ENCODE results near the gene ZNF652. TPM values are rescaled to one million over a fixed set of nuclear protein-coding genes. Genes with fewer than 3 reads are reported as not detected.
A peak's percentile ranks its signal among the peaks of the same experiment; 100 is the strongest.

Gene ZNF652
- total RNA-seq, 4 donors from 2014 or later, result 36.5 to 56.1 (median 42.5) TPM

DNA sequence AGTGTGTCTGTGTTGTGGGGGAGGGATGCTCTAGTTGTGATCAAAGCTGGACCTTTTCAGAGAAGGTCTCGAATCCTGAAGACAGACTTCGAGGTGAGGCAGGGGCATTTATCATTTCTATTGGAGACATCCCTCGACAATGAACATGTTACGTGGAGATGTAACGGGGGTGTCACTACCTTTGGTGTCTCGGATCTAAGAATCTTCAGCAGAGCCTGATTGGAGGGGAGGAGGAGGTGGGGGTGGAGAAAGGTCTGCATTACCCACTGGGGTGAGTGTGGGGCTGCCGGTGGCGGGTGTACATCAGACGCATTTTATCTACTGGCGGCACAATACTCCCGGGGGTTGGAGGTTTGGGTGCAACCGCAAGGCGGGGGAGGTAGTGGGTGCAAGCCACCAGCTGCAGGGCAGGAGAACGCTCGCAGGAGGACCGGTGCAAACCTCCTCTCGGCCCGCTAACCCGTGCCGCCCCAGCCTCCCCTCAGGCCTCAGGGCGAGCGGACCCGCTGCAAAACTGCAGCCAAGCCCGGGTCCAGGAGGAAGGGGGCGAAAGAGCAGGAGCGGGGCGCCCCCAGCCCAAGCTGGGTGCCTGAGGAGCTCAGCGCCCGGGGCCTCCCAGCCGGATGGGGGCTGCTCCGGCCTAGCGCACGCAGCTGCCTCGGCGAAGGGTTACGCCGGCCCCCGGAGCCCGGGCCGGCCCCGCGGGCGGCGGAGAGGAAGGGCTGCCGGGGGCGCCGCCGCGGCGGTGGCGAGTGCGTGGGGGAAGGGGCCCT lies 735 bp downstream of the ZNF652 start:
- H3K27ac ChIP-seq, result peak overlapping the region; percentile 91 to 100 (median 98)
- DNase-seq, result peak; percentile 69 to 94 (median 92)
- TF ChIP-seq, protein P1, sequence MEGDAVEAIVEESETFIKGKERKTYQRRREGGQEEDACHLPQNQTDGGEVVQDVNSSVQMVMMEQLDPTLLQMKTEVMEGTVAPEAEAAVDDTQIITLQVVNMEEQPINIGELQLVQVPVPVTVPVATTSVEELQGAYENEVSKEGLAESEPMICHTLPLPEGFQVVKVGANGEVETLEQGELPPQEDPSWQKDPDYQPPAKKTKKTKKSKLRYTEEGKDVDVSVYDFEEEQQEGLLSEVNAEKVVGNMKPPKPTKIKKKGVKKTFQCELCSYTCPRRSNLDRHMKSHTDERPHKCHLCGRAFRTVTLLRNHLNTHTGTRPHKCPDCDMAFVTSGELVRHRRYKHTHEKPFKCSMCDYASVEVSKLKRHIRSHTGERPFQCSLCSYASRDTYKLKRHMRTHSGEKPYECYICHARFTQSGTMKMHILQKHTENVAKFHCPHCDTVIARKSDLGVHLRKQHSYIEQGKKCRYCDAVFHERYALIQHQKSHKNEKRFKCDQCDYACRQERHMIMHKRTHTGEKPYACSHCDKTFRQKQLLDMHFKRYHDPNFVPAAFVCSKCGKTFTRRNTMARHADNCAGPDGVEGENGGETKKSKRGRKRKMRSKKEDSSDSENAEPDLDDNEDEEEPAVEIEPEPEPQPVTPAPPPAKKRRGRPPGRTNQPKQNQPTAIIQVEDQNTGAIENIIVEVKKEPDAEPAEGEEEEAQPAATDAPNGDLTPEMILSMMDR (IDR thresholded peaks at IDR 0.05), result no peak
- peak in 1 of 2 donors; percentile 40 for TF ChIP-seq POLR2A (IDR thresholded peaks at IDR 0.05)
- H3K9me3 ChIP-seq, result no peaks in the 10 kb centered on the region
- H3K36me3 ChIP-seq, result no peaks in the 10 kb centered on the region
- peaks cover 0 to 39% (median 9%) of the 10 kb centered on the region in 4 donors for H3K4me1 ChIP-seq
- H3K27me3 ChIP-seq, result no peaks in the 10 kb centered on the region
- peak overlapping the region; percentile 83 to 100 (median 97) for H3K4me3 ChIP-seq

DNA sequence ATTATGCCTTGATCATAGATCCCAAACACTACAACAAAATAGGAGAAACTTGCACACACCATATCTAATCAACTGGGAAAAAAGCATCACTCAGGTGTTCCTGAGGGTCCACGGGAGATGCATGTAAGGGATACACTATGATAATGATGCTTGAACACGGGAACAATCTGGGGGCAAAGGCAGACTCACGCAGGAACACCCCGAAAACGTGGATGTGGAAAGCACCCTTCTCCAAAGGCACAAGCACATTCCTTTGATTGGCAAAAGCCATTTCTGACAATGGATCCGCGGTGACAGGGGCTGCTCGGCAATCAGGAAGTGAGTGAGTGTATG lies 1.3 kb downstream of the ZNF652 start:
- TF ChIP-seq, protein P1 (IDR thresholded peaks at IDR 0.05), result no peak
- no peak for TF ChIP-seq POLR2A (IDR thresholded peaks at IDR 0.05)
- Histone ChIP-seq H3K27me3 (no peaks in the 10 kb centered on the region), H3K27ac (peak overlapping the region; percentile 91 to 100 (median 98)), H3K9me3 (no peaks in the 10 kb centered on the region), H3K36me3 (no peaks in the 10 kb centered on the region), H3K4me1 (peaks cover 0 to 39% (median 9%) of the 10 kb centered on the region in 4 donors), H3K4me3 (peak overlapping the region; percentile 83 to 100 (median 97))
- DNase-seq, result peak in 2 of 3 donors; percentile 49 to 71

DNA sequence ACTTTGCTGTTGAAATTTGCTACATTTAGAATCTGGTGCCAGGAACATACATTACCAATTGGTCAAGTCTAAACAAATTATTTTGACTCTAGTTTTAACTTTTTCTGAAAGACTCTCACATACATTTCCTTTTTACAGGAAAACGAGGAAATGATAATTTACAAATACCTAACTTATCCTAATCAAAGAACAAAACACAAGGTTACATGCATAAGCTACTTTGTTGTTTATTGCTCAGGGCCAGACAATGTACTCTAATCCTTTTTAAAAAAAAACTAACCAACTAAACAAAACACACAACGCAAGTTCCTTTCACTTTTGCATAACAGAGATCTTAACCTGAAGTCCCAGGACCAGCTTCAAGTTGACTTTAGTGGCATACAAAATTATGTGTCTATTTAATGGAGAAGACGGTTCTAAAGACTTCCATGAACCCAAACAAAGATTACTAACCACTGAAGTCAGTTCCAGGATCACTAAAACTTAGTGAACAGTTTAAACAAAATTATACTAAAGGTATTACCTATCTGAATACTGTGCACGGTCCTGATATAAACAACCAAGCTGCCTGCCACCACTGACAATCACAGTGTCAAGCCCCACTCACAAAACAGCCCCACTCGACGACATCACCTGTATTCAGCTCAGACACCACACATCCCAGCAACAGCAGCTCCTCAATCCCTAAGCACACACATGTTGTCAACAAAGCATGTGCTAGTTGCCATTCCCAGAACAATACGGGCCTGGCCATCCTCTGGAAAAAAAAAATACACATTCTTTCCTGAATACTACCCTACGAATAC lies 1.9 kb downstream of the ZNF652 start:
- H3K36me3 ChIP-seq, result no peaks in the 10 kb centered on the region
- H3K4me3 ChIP-seq, result peak overlapping the region; percentile 83 to 100 (median 97)
- no peaks in the 10 kb centered on the region for H3K27me3 ChIP-seq
- H3K27ac ChIP-seq, result peak overlapping the region; percentile 91 to 100 (median 98)
- H3K4me1 ChIP-seq, result peaks cover 0 to 39% (median 9%) of the 10 kb centered on the region in 4 donors
- TF ChIP-seq POLR2A (IDR thresholded peaks at IDR 0.05), result no peak
- TF ChIP-seq, protein P1 (IDR thresholded peaks at IDR 0.05), result no peak
- peak in 1 of 3 donors; percentile 49 for DNase-seq
- H3K9me3 ChIP-seq, result no peaks in the 10 kb centered on the region

DNA sequence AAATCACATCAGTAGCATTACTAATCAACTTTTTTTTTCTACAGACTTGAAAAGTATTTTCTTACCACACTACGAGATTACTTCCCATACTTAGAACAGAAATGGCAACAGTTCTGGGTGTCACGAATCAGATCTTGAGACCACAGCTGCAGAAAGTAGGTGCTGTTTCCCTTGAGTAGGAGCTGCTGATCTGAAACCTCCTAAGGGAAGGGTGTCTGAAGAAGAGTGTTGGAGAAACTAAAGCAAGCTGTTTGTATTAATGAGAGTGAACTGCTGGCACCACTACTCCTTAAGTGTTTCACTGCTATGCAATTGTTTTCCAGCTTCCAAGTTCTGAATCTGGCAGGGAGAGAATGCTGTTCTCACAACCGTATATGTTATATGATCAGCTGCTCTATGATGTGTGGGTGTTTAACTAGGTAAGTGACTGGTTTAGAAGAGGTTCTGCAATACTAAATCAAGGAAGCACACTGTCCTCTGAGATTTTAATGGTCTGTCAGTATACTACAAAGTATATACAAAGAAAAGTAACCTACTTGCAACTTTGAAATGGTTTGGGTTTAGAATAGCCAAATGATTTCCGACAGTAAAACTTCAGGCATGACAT lies 3.3 kb downstream of the ZNF652 start:
- H3K9me3 ChIP-seq, result no peaks in the 10 kb centered on the region
- TF ChIP-seq, protein P1 (IDR thresholded peaks at IDR 0.05), result no peak
- TF ChIP-seq POLR2A (IDR thresholded peaks at IDR 0.05), result no peak

DNA sequence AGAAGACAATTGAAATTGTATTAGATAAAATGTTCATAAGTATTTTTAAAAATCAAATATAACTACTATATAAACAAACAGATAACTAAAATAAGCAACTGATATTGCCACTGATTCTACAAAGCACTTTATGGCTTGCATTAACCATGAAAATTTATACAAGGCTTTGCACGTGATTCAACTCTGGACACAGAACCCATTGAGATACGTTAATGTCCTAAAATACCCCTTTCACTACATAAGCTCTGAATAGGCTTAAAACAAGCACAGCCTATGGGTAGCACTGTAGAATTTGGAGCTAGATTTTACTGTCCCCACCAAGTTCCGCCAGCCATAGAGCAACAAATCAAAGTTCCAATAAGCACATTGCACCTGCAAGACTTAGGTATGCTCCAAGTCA lies 4.5 kb downstream of the ZNF652 start:
- DNase-seq, result peak in 1 of 3 donors; percentile 7
- TF ChIP-seq, protein P1 (IDR thresholded peaks at IDR 0.05), result no peak
- no peak for TF ChIP-seq POLR2A (IDR thresholded peaks at IDR 0.05)
- Histone ChIP-seq H3K27me3 (no peaks in the 10 kb centered on the region), H3K27ac (peak overlapping the region in 1 of 4 donors; percentile 100), H3K9me3 (no peaks in the 10 kb centered on the region), H3K36me3 (no peaks in the 10 kb centered on the region), H3K4me3 (no peak overlapping the region), H3K4me1 (peaks cover 0 to 35% (median 7%) of the 10 kb centered on the region in 4 donors)

More for the DNA sequence above, 3.3 kb downstream of the ZNF652 start:
- Histone ChIP-seq H3K27me3 (no peaks in the 10 kb centered on the region), H3K4me3 (peak overlapping the region in 1 of 4 donors; percentile 4), H3K36me3 (no peaks in the 10 kb centered on the region), H3K4me1 (peaks cover 0 to 39% (median 9%) of the 10 kb centered on the region in 4 donors), H3K27ac (peak overlapping the region in 3 of 4 donors; percentile 21 to 100 (median 100))
- DNase-seq, result peak in 1 of 3 donors; percentile 48

All from Peyer's patch (tissue), 4 donors.